GM18526 (cell line): ENCODE data around the gene ZNF326.

Source experiments
- POLR2A ChIP-seq: IDR thresholded peaks from 3 replicates; pipeline ENCODE4 v1.6.1; 2011; ENCODE audit not compliant: insufficient read length; ENCODE audit errors: extremely low read depth

Gene ZNF326

GRCh38 chr1:89986020-89986419 is 8.9 kb upstream of the ZNF326 start:
- TF ChIP-seq POLR2A: no peak

GRCh38 chr1:89987159-89987819 is 7.6 kb upstream of the ZNF326 start:
- no peak for TF ChIP-seq POLR2A

GRCh38 chr1:89989099-89989498 is 5.8 kb upstream of the ZNF326 start:
- TF ChIP-seq POLR2A: no peak

GRCh38 chr1:89989799-89990198 is 5.1 kb upstream of the ZNF326 start:
- TF ChIP-seq POLR2A: no peak

GRCh38 chr1:89990976-89991831 is 3.7 kb upstream of the ZNF326 start:
- no peak for TF ChIP-seq POLR2A

GRCh38 chr1:89993541-89993940 is 1.4 kb upstream of the ZNF326 start:
- TF ChIP-seq POLR2A: no peak

- TF ChIP-seq POLR2A: no peak
Measured at GRCh38 chr1:89994231-89994804, 592 bp upstream of the ZNF326 start.

GRCh38 chr1:89995598-89996449 is 914 bp downstream of the ZNF326 start:
- TF ChIP-seq POLR2A: no peak

- no peak for TF ChIP-seq POLR2A
Measured at GRCh38 chr1:89996450-89997110, 1.7 kb downstream of the ZNF326 start.

- TF ChIP-seq POLR2A: no peak
Measured at GRCh38 chr1:89998306-89998705, 3.4 kb downstream of the ZNF326 start.

- TF ChIP-seq POLR2A: no peak
Measured at GRCh38 chr1:89999208-89999607, 4.3 kb downstream of the ZNF326 start.

GRCh38 chr1:89999628-90000027 is 4.7 kb downstream of the ZNF326 start:
- TF ChIP-seq POLR2A: no peak

GRCh38 chr1:90000934-90001676 is 6.2 kb downstream of the ZNF326 start:
- TF ChIP-seq POLR2A: no peak

- TF ChIP-seq POLR2A: no peak
Measured at GRCh38 chr1:90007979-90008404, 13.1 kb downstream of the ZNF326 start.
